ENCODE data around the gene RRAD.

Gene RRAD

GRCh38 chr16:66923866-66924265 lies 1.5 kb downstream of the RRAD start:
- Histone ChIP-seq H3K4me2 (ENCODE audit: insufficient read depth, low read length) (no peak overlapping the region), H3K9me3 (ENCODE audit: insufficient read depth, low read length, severe bottlenecking) (no peaks in the 10 kb centered on the region), H3K27ac (ENCODE audit: low read length) (no peak overlapping the region), H3K79me2 (ENCODE audit: insufficient read depth, low read length) (no peaks in the 10 kb centered on the region), H3K27me3 (ENCODE audit: insufficient read depth, low read length, poor library complexity) (peaks cover 7% of the 10 kb centered on the region), H3K4me1 (ENCODE audit: insufficient read depth, low read length) (no peaks in the 10 kb centered on the region), H2AFZ (ENCODE audit: low read depth, low read length) (no peak overlapping the region), H3K36me3 (ENCODE audit: insufficient read depth, low read length) (no peaks in the 10 kb centered on the region), H3K4me3 (ENCODE audit: low read depth in 1 of 2, low read length in 2 of 2) (no peak overlapping the region), H4K20me1 (ENCODE audit: insufficient read depth, low read length) (no peaks in the 10 kb centered on the region), H3K9ac (ENCODE audit: low read depth, low read length) (no peak overlapping the region)
- no peak for ATAC-seq (ENCODE audit: insufficient read depth, low read depth)
- TF ChIP-seq CTCF (IDR thresholded peaks at IDR 0.05; ENCODE audit: borderline replicate concordance, extremely low read depth, low read length, poor library complexity, severe bottlenecking) (no peak), EZH2 (IDR thresholded peaks at IDR 0.05; ENCODE audit: borderline replicate concordance, low read depth, low read length, severe bottlenecking) (no peak)
- DNase-seq: no peak

DNA sequence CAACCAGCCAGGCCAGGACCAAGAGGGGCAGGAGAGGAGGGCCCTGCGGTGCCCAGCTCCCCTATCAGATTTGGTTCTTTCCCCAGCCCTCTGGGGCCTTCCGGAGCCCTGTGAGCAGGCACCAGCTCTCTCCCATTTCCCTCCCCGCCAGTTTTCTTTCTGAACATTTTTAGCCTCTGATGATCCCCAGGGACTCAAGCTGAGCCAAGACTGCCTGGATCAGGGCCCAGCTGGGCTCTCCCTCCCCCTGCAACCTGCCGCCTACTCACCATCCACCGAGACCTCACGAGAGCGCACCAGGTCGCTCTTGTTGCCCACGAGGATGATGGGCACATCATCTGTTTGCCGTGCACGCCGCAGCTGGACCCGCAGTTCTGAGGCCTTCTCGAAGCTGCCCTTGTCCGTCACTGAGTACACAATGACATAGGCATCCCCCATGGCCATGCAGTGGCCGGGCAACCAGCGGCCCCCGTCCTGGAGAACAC lies 2.0 kb downstream of the RRAD start:
- no peak for ATAC-seq (ENCODE audit: insufficient read depth, low read depth)
- Histone ChIP-seq H3K79me2 (ENCODE audit: insufficient read depth, low read length) (no peaks in the 10 kb centered on the region), H3K9me3 (ENCODE audit: insufficient read depth, low read length, severe bottlenecking) (no peaks in the 10 kb centered on the region), H4K20me1 (ENCODE audit: insufficient read depth, low read length) (no peaks in the 10 kb centered on the region), H3K27me3 (ENCODE audit: insufficient read depth, low read length, poor library complexity) (peaks cover 7% of the 10 kb centered on the region), H3K9ac (ENCODE audit: low read depth, low read length) (no peak overlapping the region), H3K27ac (ENCODE audit: low read length) (no peak overlapping the region), H3K4me1 (ENCODE audit: insufficient read depth, low read length) (no peaks in the 10 kb centered on the region), H3K4me3 (ENCODE audit: low read depth in 1 of 2, low read length in 2 of 2) (no peak overlapping the region), H3K36me3 (ENCODE audit: insufficient read depth, low read length) (no peaks in the 10 kb centered on the region), H2AFZ (ENCODE audit: low read depth, low read length) (no peak overlapping the region), H3K4me2 (ENCODE audit: insufficient read depth, low read length) (no peak overlapping the region)
- no peak for DNase-seq
- TF ChIP-seq EZH2 (IDR thresholded peaks at IDR 0.05; ENCODE audit: borderline replicate concordance, low read depth, low read length, severe bottlenecking): no peak
- no peak for TF ChIP-seq CTCF (IDR thresholded peaks at IDR 0.05; ENCODE audit: borderline replicate concordance, extremely low read depth, low read length, poor library complexity, severe bottlenecking)

DNA sequence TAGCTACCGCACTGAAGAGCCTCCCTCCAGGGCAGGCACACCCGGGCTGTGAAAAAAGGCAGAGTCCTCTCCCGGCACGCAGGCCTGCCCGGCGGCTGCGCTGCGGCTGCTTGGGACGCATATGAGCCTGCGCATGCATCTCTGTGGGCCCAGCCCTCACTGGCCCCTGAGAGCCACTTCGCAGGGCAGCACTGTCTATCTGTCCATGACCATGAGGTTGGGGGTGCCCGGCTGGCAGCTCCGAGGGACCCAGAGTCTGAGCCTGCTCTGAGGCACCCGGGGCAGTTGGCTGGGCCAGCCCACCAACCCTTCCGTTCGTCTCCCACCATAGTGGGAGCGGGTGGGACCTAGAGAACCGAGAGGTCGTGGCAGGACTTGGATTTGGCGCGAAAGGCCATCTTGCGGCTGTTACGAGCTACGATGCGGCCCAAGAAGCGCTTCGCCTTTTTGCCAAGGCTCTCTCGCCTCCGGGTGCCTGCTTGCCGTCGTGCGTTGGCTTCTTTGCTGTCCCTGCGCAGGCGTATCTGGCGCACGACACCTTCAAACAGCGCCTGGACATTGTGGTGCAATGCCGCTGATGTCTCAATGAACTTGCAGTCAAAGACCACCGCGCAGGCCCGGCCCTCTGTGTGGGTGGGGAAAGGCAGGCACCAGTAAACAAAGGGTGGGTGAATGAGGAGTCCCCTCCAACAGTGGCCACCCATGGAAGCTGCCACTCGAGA lies 3.4 kb downstream of the RRAD start:
- Histone ChIP-seq H3K27me3 (ENCODE audit: insufficient read depth, low read length, poor library complexity) (peaks cover 7% of the 10 kb centered on the region), H3K79me2 (ENCODE audit: insufficient read depth, low read length) (no peaks in the 10 kb centered on the region), H3K4me3 (ENCODE audit: low read depth in 1 of 2, low read length in 2 of 2) (no peak overlapping the region), H3K36me3 (ENCODE audit: insufficient read depth, low read length) (no peaks in the 10 kb centered on the region), H2AFZ (ENCODE audit: low read depth, low read length) (no peak overlapping the region), H4K20me1 (ENCODE audit: insufficient read depth, low read length) (0 out of 2 replicates have a peak, but pooled peaks cover 3% of the 10 kb centered on the region), H3K4me1 (ENCODE audit: insufficient read depth, low read length) (no peaks in the 10 kb centered on the region), H3K27ac (ENCODE audit: low read length) (no peak overlapping the region), H3K9me3 (ENCODE audit: insufficient read depth, low read length, severe bottlenecking) (no peaks in the 10 kb centered on the region), H3K4me2 (ENCODE audit: insufficient read depth, low read length) (no peak overlapping the region), H3K9ac (ENCODE audit: low read depth, low read length) (no peak overlapping the region)
- no peak for TF ChIP-seq CTCF (IDR thresholded peaks at IDR 0.05; ENCODE audit: borderline replicate concordance, extremely low read depth, low read length, poor library complexity, severe bottlenecking)
- TF ChIP-seq EZH2 (IDR thresholded peaks at IDR 0.05; ENCODE audit: borderline replicate concordance, low read depth, low read length, severe bottlenecking): no peak
- DNase-seq (no peak), ATAC-seq (ENCODE audit: insufficient read depth, low read depth) (no peak)
